Measurements from ENCODE around the gene S100Z.
"Not testable (repeated sequence)": the region's sequence is repeated elsewhere in the genome, so short reads cannot be mapped to it uniquely, and the experiment has no call there.

Gene S100Z

DNA sequence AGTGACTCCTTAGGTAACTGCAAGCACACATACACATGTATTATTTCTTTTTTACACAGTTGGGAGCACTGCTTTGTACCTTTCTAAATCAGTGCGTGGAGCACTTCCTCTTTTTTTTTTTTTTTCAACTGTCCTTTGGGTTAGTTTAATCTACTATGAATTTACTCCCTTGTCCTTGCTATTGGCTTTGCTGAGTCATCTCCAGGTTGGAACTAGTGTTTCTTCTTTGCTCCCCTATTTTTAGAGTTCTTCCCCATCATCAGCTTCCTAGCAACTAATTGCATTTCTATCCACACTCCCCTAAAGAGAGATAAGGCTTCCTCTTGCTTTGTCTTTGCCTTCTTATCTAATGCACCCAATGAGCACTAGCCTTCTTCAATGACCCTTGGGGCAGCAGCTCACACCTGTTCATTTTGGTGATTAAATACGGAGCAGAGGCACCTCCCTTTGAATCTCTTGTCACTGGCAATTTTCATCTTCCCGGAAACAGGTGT lies 24.3 kb downstream of the S100Z start:
- DNase-seq (ENCODE audit: low spot score) = no peak

DNA sequence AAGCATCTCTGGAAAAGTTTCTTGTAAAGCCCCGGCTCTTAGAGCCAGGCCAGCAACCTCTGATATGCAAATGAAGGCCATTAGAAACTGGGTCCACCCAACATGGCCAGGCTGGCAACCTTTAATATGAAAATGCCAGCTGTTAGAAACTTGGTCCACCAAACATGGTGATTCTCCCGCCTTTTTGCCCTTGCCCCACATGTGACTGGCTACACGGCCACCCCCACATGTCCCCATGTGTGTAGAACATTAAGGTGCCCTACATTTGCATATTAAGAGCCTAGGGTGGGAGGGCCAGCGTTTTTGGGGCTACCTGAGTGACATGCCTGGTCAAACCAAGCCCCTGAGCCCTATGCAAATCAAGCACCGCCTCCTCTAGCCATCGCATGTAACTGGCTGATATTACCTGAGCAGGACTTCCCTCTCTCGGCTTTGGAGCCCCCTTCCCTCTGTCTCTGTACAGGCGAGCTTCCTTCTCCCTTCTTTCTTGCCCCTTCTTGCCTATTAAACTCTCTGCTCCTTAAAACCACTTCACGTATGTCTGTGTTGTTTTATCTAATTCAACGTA lies 39.0 kb downstream of the S100Z start:
- DNase-seq (ENCODE audit: low spot score) = no peak

DNA sequence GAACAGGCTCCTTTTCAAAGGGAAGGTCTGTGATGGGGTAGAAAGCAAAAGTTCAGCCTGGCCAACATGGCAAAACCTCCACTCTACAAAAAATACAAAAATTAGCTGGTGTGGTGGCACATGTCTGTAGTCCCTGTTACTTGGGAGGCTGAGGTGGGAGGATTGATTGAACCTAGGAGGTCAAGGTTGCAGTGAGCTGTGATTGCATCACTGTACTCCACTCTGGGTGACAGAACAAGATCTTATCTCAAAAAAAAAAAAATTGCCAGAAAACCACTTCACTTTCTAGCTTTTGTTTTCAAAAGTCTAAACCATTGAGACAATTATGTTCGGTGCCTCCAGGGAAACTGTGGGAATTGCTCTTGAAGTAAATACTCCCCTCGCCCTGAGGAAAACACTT lies 43.5 kb downstream of the S100Z start:
- DNase-seq (ENCODE audit: low spot score) = no peak

DNA sequence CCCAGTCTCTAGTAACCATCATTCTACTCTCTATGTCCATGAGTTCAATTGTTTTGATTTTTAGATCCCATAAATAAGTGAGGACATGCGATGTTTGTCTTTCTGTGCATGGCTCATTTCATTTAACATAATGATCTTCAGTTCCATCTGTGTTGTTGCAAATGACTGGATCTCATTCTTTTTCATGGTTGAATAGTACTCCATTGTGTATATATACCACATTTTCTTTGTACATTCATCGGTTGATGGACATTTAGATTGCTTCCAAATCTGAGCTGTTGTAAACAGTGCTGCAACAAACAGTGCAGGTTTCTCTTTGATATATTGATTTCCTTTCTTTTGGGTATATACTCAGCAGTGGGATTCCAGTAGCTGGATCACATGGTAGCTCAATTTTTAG lies 46.4 kb downstream of the S100Z start:
- DNase-seq (ENCODE audit: low spot score) = no peak

DNA sequence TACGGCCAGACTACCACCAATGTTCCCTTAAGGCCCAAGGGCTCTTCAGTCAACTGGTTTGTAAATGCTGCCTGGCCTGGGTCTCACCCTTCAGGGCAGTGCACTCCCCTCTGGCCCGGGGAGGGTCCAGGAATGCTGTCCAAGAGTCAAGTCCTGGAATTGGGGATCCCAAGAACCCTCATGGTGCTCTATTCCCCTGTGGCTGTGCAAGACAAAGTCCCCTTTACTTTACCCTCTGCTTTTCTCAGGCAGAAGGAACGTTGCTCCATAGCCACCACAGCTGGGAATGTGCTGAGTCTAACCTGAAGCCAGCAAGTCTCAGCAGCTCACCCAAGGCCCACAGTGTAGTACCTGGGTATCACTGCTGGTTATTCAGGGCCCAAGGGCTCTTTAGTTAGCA lies 51.7 kb downstream of the S100Z start:
- no peak for DNase-seq (ENCODE audit: low spot score)

DNA sequence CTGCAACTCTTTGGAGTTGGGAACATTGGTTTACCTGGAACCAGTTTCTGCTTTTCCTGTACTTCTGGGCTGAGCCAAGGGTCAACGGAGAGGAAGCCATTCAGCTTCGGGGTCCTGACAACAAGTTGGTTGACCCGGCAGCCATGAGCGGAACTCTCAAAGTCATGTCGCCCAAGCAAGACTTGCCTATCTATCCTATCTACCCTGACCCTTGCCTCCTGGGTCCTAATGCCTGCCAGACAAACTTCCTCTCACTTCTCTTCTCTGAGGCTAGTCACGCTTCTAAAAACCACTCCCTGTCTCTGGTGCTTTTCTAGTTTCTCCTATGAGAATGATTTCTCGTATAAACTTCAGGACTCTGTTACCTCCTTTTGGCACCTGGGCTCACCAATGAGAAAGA lies 58.4 kb downstream of the S100Z start:
- no peak for DNase-seq (ENCODE audit: low spot score)

DNA sequence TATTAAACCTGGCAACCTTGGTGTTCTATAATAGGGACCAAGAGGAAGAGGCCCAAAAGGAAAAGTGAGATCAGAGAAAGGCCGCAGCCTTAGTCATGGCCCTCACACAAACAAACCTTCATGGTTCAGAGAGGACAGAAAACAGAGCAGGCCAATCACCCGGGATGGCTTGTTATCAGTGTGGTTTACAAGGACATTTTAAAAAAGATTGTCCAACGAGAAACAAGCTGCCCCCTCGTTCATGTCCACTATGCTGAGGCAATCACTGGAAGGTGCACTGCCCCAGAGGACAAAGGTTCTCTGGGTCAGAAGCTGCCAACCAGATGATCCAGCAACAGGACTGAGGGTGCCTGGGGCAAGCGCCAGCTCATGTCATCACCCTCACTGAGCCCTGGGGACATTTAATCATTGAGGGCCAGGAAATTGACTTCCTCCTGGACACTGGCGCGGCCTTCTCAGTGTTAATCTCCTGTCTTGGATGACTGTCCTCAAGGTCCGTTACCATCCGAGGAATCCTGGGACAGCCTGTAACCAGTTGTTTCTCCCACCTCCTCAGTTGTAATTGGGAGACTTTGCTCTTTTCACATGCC lies 60.6 kb downstream of the S100Z start:
- DNase-seq (ENCODE audit: low spot score) = not testable (repeated sequence)

DNA sequence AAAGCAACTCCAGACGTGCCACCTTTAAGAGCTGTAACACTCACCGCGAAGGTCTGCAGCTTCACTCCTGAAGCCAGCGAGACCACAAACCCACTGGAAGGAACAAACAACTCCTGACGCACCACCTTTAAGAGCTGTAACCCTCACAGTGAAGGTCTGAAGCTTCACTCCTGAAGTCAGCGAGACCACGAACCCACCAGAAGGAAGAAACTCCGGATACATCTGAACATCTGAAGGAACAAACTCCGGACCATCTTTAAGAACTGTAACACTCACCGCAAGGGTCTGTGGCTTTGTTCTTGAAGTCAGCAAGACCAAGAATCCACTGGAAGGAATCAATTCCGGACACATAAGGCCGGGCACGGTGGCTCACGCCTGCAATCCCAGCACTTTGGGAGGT lies 64.9 kb downstream of the S100Z start:
- not testable (repeated sequence) for DNase-seq (ENCODE audit: low spot score)

DNA sequence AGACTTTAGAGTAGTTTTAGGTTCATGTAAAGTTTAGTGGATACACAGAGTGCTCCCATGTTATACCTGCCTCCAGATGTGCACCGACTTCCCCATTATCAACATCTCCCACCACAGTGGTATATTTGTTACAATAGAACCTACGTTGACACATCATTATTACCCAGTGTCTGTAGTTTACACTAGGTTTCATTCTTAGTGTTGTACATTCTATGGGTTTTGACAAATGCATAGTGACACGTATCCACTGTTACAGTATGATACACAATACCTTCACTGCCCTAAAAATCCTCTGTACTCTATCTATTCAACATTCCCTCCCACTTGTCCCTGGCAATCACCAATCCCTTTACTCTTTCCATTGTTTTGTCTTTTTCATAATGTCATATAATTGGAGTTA lies 68.7 kb downstream of the S100Z start:
- DNase-seq (ENCODE audit: low spot score) = no peak

DNA sequence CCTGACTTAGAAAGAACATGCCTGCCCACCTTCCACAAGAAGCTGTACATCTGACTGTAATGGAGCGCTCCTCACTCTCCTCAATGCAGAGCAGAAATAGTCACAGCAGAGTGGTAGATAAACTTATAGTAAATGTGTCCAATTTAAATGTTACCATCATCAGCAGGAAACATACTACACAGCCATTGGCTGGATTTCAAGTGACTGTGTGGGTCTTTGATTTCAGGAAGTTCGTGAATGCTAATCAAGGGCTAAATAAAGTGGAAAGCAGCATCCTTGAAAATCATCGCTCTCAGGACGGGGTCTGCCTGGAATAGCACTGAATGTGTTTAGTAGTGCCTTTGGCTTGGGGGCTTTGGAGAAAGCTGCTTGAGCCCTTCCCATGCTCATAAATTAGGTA lies 70.7 kb downstream of the S100Z start:
- DNase-seq (ENCODE audit: low spot score) = no peak

DNA sequence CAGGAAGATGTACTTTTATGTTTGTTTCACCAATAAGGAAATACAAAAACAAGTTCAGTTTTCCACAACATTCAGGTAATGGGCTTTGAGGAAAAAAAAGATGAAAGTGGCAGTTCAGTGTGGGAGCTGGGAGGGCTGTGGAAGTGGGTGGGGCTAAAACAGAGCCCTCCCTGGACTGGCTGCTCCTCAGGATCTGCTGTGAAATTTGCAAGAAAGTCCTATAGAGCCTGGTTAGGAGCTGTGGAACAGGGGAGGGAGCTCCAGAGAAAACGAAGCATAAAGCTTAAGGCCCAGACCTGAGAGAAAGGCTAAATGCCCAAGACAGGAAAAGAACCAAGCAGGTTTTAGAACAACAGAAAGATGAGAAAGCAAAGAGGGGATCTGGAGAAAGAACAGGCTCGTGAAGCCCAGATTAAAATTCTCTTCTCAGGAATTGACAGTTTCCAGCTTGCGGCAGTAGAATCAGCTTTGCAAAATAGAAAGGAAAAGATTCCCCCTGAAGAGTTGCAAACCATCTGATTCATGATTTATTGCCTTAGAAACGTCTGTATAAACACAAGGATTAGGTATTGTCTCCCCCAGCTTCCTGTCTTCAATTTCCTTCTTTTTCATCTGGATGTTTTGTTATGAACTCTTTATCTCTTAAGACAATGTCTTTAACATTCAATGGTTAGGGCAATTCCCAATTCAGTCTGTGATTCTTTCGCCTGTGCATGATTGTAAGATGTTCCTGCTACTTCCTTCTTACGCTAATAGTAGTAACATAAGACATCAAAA lies 76.7 kb downstream of the S100Z start:
- no peak for DNase-seq (ENCODE audit: low spot score)

DNA sequence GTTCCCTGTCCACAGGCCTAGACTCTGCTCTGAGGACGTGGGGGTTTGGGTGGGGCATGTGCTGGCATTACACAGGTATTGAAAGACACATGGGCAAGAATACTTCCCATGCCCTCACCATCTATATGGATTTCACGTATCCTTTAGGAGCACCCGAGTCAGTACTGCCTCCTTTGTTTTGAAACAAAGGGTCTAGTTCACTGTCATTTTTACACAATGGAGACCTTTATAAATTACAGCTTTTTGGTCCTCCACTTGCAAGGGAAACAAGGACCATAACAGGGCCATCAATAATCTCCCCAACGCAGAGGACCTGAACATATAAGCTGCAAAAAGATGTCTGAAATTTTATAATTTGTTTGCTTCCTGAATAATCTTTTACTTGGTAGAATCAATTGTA lies 78.1 kb downstream of the S100Z start:
- no peak for DNase-seq (ENCODE audit: low spot score)

DNA sequence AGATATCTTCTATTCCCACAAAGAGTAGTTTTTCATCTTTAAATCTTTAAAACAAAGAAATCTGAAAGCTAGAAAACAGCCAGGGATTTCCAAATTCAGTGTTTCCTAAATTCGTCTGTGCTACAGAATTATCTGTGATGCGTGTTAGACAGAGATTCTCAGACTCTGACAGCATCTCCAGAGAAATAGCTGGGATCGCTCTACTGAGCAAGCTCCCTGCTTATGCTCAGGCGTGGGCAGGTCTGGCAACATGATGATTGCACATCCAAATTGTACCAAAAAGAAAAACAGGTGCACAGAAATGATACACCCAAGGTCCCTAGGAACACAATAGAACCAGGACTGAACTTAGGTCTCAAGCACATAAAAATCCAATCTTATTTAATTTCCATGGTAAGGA lies 80.3 kb downstream of the S100Z start:
- DNase-seq (ENCODE audit: low spot score) = no peak

DNA sequence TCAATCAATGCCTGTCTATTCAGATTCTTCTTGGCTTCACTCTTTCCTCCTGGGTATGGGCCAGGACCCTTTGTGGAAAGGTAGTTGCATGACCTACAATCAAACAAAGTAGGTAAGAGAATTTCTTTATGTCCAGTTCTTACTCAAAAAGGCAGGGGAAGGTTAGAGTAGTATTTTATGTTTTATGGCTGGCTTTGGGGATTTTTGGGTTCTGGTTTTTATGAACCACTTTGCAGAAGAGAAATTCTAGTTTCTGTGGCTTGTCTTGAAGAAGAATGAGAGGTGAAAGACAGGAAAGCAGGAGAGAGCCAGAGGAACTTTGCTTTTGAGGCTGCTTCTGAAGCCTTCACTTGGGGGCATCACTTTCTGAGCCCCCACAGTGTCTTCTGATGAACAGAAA lies 88.4 kb downstream of the S100Z start:
- DNase-seq (ENCODE audit: low spot score) = no peak

DNA sequence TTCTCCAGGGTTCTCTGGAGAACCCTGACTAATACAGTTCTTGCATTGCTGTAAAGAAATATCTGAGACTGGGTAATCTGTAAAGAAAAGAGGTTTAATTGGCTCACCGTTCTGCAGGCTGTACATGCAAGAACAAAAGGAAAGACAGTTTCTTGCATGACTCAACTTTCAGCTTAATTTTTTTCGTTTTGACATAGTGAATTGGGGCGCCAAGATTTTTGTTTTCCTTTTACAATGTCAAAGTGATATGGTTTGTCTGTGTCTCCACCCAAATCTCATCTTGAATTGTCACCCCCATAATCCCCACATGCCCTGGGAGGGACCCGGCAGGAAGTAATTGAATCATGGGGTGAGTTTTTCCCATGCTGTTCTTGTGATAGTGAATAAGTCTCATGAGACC lies 91.2 kb downstream of the S100Z start:
- no peak for DNase-seq (ENCODE audit: low spot score)

DNA sequence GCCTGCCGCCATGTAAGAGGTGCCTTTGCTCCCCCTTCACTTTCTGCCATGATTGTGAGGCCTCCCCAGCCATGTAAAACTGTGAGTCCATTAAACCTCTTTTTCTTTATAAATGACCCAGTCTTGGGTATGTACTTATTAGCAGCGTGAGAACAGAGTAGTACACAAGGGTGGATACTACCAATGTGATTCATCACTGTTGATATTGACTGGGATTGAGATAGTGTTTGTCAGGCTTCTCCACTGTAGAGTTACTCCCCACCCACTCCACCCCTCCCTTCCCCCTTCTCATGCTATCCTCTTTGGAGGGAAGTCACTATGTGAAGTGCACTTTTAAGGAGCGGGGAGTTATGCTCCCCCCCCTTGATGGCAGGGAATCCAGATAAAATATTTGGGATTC lies 91.6 kb downstream of the S100Z start:
- no peak for DNase-seq (ENCODE audit: low spot score)

DNA sequence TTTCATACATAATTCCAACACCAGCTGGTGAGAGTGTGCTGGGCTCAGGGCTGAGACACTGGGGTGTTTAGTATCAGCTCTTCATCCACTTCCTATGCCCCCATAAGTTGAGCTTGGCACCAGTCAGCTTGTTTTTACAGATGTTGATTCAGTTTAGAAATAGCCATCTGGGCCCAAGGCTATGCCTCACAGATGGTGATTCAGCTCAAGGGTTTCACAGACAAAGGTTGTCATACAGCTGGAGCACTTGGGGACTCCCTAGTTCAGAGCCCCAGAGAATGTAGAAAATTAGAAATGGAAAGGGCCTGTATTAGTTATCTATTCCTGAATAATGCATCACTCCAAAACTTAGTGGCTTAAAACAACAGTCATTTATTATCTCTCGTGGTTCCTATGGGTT lies 92.8 kb downstream of the S100Z start:
- DNase-seq (ENCODE audit: low spot score) = no peak

DNA sequence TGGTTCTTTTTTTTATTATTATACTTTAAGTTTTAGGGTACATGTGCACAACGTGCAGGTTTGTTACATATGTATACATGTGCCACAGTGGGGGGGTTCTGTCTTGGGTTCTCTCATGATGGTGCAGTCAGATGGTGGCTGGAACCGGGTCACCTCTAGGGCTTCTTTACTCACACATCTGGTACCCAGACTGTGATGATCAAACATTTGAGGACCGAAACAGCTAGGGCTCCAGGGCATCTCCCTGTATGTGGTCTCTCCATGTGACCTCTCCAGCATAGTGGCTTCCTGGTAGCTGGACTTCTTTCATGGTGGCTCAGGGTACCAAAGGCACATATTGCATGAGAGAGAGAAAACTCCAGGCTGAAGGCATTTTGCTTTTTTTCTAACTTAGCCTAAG lies 93.2 kb downstream of the S100Z start:
- no peak for DNase-seq (ENCODE audit: low spot score)

DNA sequence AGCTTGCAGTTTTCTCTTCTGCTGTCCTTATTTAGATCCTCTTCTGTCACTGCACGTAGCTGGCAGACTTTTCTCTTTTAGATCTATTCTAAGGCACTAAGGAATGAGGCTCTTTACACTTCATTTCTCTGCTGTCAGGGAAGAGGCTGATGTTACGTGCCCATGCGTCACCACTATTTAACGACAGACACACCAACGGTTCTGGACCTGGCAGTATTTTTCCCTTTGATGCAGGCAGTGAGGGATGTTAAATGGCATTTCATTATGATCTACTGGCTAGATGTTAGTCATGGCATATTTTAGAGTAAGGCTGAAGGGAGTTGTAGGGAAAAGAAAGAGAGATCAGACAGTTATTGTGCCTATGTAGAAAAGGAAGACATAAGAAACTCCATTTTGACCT lies 94.8 kb downstream of the S100Z start:
- DNase-seq (ENCODE audit: low spot score) = no peak

DNA sequence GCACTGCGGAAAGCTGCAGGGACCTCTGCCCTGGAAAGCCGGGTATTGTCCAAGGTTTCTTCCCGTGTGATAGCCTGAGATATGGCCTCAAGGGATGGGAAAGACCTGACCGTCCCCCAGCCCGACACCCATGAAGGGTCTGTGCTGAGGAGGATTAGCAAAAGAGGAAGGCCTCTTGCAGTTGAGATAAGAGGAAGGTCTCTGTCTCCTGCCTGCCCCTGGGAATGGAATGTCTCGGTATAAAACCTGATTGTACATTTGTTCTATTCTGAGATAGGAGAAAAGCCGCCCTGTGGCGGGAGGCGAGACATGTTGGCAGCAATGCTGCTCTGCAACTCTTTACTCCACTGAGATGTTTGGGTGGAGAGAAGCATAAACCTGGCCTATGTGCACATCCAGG lies 95.4 kb downstream of the S100Z start:
- not testable (repeated sequence) for DNase-seq (ENCODE audit: low spot score)

DNA sequence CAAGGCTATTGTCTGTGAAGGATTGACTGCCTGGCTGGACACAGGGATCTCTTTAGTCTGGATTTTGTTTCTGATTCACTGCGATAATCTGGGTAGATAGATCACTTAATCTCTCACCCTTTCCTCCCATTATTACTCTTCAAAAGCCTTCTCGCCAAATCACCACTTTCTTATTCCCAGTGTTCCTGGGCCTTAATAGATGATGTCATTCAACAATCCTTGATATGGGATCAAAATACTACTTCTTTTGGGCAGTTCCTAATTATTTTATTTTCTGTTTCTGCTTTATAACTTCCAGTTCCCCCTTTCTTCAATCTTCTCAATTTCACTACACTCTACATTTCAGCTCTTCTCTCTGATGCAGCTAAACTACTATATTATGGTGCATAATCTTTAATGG lies 96.3 kb downstream of the S100Z start:
- no peak for DNase-seq (ENCODE audit: low spot score)

DNA sequence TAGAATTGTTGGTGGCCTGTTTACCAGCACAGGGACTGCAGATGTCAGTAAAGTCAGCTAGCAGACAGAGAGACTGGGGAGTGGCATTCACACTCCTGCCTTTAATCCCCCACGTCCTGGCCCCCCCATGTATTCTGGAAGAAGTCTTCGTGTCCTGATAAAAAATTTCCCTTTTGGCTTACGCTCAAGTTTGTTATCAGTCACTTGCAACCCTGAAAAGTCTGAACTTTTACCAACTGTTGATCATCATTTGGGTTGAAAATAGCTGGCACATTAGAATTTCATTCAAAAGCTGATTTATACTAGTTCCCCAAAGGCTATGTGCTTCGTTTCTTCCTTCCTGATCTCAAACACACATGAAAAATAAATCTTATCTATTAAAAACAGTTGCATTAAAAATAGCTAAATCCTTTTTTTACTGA lies 97.3 kb downstream of the S100Z start:
- DNase-seq (ENCODE audit: low spot score) = no peak

DNA sequence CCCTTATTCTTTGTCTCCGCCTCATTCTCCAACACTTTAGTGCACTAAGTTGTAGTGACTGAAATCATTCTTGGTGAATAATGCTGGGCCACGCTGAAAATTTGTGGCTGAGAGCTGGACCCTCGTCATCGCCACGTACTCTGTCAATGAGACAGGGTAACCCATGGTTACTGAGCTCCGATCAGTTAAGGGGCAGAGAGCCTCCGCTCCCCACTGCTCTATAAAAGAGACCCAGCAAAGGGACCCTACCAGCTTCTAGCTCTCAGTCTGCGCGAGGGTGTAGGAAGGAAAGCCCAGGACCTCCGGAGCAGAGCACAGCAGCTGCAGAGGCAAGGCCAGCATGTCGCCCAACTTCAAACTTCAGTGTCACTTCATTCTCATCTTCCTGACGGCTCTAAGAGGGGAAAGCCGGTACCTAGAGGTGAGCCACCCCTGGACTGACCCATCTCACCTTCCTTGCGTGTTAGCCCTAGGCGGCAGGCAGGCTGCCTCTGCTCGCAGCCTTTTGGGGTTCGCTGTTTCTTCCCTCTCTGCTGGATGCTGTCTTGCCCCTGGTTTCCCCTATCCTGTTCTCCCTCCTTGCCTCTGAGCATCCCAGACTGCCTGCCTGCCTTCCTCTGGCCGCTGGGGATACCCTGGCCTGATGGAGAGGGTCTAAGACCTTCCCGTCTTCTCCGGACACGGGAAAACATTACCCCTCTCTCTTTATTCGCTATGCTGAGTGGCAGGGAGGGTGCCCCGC lies 103.2 kb downstream of the S100Z start, which contains the start of gene CRHBP:
TSS of gene CRHBP (plus strand) at position 251 of the 742 bp plus-strand sequence. CDS start at position 341, 90 bp downstream.
- no peak for DNase-seq (ENCODE audit: low spot score)
